Occipital lobe (tissue), 2 donors: ENCODE results near the gene CTDSP2. TPM values are rescaled to one million over a fixed set of nuclear protein-coding genes. Genes with fewer than 3 reads are reported as not detected.
"Not testable (repeated sequence)": the region's sequence is repeated elsewhere in the genome, so short reads cannot be mapped to it uniquely, and the experiment has no call there.

Experiments used
- DNase-seq: peaks from one replicate; lab custom pipeline; 2025; lab: John Stamatoyannopoulos, UW
- total RNA-seq: library from RNA; depleted of rRNA; stranded (reverse); fragments of >200 nt; gene quantifications from one replicate; pipeline ENCODE4 v1.2.3, GENCODE V29; 2014

CTDSP2 gene
- total RNA-seq, 1 donor from 2014 or later = 32.4 TPM

- DNase-seq = peak; percentile 93
Observed at GRCh38 chr12:57782608-57783465, 63.7 kb downstream of the CTDSP2 start, which contains the start of gene TSFM. TSS of gene TSFM (plus strand) at chr12:57782787. CDS start at chr12:57782802, 15 bp downstream.

- DNase-seq = no peak
Observed at GRCh38 chr12:57782243-57782607, 64.3 kb downstream of the CTDSP2 start.

GRCh38 chr12:57781801-57782200 lies 64.7 kb downstream of the CTDSP2 start:
- no peak for DNase-seq

DNA sequence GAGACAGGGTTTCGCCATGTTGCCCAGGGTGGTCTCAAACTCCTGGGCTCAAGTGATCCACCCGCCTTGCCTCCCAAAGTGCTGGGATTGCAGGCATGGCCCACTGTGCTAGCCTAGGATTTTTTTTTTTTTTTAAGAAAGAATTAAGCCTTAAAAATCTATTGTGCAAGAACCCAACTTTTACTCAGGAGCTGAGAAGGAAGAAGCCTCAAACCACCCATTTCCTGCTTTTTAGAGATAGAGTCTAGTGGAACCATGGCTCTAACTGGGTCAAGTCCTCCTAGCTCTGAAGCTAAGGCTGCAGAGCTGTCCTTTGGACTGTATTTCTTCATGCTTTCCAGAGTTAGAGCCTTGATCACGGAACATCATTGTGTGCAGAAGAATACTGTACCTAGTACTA lies 65.3 kb downstream of the CTDSP2 start:
- DNase-seq = no peak

DNA sequence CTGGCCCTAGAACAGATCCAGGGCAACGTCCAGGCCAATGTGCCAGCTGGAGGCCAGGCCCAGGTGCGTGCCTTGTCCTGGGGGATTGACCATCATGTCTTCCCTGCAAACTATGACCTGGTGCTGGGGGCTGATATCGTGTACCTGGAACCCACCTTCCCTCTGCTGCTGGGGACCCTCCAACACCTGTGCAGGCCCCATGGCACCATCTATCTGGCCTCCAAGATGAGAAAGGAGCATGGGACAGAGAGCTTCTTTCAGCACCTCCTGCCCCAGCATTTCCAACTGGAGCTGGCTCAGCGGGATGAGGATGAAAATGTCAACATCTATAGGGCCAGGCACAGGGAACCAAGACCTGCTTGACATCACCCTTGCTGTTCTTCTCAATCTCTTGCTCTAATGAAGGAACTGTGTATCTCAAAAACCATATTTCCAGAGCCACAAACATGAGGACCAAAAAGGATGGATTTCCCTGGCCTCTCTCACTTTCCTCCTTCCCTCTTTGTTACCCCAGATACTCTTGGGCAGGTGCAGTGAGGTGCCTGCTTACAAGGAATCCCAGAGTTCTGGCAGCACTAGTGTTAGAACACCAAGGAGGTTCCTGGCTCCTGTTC lies 66.1 kb downstream of the CTDSP2 start:
- DNase-seq = no peak

DNA sequence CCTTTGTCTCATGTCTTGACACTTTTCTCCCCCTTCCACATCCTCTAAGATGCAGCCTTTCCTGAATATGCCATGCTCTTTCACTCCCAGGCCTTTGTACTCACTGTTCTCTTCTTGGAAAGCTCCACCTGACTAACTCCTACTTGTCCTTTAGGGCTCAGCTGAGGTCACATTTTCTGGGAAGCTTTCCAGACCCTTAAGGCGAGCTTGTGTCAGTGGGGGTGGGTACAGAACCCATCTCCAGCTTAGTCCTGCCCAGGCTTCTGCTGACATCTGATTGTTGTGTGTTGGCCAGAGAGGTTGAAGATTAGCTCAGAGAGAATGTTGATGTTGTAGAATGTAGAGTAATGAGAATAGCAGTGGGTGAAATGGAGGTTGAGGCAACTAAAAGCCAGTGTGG lies 66.8 kb downstream of the CTDSP2 start:
- DNase-seq = no peak

DNA sequence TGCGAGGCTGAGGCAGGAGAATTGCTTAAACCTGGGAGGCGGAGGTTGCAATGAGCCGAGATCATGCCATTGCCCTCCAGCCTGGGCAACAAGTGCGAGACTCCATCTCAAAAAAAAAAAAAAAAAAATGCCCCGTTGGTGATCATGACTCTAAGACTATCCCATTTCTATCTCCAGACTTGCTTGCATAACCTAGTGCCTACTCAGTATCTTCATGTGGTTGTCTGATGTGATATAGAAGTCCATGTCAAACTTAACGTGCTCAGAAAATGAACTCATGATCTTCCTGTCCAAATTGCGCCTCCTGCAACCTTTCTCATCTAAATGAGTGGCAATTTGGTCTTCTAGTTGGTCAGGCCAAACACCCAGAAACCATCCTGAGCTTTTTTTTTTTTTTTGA lies 68.6 kb downstream of the CTDSP2 start:
- DNase-seq = no peak

DNA sequence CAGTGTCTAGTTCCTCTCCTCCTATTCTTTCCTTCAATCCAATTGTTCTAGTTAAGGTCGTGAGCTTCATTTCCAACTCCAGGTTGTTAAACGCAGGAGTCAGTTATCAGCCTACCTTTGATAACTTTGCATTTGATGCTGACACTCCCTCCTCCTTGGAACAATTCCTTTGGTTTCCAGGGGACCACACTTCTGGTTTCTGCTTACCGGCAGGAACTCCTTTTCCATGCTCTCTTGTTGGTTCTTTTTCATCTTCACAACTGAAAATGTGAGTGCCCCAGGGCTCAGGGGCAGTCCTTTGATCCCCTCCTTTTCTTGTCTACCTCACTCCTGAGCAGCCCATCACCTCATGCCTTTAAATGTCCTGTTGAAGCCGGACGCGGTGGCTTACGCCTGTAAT lies 69.2 kb downstream of the CTDSP2 start:
- DNase-seq = no peak

DNA sequence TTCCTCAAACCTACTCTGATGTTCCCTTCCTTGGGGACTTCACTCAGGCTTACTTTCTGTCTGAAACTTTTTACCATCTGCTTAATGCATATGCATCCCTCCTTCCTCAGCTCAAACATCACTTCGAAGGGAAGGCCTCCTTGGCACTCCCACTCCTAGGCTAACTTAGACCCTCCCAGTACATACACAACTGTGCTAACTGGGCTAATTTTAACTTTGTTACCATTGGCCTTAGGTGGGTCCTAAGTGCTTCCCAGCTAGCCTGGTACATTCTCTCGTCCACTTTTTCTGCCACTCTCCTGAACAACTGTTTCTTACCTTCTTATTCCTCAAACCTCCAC lies 70.3 kb downstream of the CTDSP2 start:
- no peak for DNase-seq

DNA sequence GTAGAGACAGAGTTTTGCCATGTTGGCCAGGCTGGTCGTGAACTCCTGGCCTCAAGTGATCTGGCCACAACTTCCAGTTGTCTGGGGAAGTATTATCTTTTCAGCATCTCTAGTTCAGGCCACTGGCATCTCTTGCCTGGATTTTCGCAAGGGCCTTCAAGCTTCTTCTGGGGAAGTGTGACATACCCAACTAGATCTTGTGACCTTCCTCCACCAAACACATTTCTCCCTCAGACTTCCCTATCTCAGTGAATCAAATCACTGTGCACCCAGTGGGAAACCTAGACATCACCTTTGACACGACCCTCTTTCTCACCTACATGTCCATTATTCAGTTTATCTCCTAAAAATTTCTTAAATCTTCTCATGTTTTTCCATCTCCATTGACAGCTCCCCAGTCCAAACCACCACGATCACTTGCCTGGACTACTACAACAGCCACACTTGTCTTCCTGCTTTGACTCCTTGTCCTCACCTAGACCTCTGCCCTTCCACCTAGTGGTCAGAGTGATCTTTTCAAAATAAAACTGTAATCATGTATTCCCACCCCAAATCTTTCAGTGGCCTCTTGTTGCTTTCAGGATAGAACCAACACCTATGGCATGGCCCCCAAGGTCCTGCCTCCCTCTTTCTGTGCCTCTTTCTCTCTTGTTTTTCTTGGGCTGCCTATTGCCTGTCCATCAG lies 70.8 kb downstream of the CTDSP2 start:
- no peak for DNase-seq

DNA sequence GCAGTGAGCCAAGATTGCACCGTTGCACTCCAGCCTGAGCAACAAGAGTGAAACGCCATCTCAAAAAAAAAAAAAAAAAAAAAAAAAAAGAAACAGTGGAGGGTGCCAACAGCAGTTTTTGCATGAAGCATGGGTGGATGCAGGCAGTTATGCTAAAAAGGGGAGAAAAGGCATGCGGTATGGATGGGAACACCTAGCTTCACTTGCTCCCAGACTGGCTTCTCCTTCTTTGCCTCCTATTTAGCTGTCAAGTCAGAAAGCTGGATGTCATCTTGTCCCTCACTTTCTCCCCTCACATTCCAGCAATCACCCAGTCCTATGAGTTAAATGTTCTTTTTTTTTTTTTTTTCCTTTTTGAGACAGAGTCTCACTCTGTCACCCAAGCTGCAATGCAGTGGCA lies 71.5 kb downstream of the CTDSP2 start:
- no peak for DNase-seq

DNA sequence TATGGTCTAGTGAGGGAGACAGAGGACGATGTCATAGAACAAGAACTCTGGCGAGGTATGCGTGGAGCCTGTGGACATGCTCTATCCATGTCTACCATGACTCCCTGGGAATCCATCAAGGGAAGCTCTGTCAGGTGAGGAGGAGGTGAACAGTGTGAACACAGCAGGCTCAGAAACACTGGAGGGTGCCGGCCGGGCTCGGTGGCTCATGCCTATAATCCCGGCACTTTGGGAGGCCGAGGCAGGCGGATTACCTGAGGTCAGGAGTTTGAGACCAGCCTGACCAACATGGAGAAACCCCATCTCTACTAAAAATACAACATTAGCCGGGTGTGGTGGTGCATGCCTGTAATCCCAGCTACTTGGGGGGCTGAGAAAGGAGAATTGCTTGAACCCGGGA lies 71.9 kb downstream of the CTDSP2 start:
- not testable (repeated sequence) for DNase-seq

DNA sequence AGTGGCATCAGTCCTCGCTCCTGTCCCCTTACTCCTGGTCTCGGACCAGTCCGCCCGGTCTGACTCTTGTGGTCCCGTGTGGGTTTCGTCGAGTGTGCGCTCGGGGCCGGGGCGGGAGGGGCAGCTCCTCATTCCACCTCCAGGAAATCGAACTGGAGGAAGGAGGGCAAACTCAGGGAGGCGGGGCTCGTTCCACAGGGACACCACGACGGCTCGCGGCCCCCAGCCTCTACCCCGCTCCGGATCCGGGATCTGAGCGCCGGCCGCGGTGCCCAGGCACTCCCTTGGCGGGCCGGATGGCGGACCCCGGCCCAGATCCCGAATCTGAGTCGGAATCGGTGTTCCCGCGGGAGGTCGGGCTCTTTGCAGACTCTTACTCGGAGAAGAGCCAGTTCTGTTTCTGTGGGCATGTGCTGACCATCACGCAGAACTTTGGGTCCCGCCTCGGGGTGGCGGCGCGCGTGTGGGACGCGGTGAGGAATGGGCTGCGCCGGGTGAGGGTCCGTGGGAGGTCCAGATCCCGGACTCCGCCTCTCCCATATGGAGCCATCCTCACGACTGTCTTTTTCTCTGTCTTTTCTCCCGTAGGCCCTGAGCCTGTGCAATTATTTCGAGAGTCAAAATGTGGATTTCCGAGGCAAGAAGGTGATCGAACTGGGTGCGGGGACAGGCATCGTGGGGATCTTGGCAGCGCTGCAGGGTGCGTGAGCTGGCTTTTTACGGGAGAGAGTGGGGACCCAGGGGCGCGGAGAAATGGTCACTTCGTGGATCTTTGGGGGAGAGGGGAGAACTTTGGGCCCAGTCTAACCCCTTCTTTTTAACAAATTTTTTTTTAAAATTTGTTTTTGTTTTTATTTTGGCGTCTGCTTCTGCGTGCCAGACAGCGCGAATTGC lies 73.9 kb downstream of the CTDSP2 start, which contains the start of gene EEF1AKMT3:
TSS of gene EEF1AKMT3 (plus strand) at position 186 of the 894 bp plus-strand sequence. CDS start at position 297, 111 bp downstream.
- DNase-seq = no peak

DNA sequence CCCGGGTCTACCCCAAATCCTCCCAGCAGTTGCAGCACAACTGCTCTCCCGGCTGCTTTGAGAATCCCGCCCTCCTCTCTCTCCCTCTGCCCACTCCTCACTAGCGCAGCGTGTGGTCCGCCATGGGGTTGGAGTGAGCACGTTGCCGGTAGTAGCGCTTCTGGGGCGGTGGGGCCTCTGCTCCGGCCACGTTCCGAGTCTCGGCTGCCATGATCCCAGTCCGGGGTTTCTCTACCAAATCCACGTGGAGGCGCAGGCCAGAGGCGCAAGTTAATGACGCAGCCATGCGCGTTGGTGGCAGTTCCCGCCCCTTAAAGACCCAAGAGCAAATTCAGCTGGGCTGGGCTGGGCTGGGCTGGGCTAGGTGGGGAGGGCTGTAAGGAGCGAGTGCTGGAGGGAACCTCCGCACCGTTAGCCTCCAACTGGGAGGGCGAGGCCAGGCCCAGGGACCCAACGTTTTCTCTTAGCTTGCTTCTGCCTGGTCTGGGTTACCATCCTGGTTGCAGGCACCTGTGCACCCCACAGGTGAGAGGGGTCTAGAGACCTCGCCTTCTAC lies 74.6 kb downstream of the CTDSP2 start, which contains the start of gene METTL1:
TSS of gene METTL1 (minus strand) at position 233 of the 556 bp plus-strand sequence. CDS start at position 211, 22 bp downstream.
- peak; percentile 95 for DNase-seq

DNA sequence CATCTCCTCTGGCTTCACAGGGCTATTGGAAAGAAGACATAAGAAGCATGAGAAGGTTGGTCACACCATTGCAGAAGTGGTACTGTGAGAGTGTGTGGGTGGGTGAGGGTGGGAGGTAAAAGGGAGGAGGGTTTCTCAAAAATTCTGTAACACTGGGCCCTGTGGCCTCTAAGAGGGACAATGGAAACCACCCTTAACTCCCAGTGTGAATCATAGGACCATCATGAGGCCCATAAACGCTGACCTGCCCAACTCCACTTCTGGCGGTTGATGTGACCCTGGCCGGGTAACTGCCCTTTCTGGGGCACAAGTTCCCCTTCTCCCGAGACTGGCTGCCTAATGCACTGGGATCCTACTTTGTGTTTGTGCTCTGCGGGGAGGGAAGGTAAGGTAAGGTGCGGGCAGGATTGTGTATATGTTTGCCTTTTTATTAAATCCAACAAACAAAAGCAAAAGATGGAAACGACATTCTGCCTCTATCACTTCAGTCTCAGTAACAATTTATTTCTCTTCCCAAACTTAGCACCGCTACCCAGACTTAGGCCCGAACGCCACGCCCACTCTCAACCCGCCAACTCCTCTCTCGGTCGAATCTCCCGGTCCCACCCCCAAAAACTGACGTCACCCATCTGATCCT lies 75.2 kb downstream of the CTDSP2 start:
- DNase-seq = no peak

DNA sequence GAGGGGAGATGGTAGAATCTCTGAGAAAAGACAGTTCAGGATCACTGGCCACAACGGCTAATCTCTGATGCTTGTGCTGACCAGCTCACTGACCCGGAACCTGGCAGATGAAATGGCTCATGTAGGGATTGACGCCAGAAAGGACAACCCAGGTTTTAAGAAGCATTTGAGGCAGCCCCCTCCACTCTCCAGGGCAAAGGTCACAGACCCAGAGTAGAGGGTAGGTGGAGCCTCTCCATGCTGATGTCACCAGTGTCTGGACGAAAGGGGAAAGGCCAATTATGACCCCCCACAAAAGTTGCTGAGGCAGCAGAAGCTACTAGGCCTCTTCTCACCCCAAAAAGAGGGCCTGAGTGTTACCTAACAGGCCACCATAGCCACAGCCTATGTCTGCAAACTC lies 75.8 kb downstream of the CTDSP2 start:
- no peak for DNase-seq
